Panc1 (cell line): ENCODE measurements around the gene CYP1A2. TPM values are rescaled to one million over a fixed set of nuclear protein-coding genes. Genes with fewer than 3 reads are reported as not detected.

Experiments used
- ATAC-seq: fragments of 200-7000 bp; cut with Tn5 transposase; 2 replicates; pipeline ENCODE4 v1.9.1; 2020; ENCODE audit warnings: mild to moderate bottlenecking, moderate library complexity
- BruUV-seq: library from RNA; stranded (reverse); fragments of 400-500 nt; replicated peaks from 2 replicates; lab custom pipeline; 2021; lab: Mats Ljungman, UMichigan
- CTCF ChIA-PET: fragments of 300-600 bp; sonication (Branson Sonifier 250); formaldehyde crosslinking; loops from one replicate; lab custom pipeline; 2022; ENCODE audit warnings: antibody characterized with exemption; lab: Charles Lee
- POLR2A ChIA-PET: fragments of 300-600 bp; sonication (Branson Sonifier 250); formaldehyde crosslinking; loops from one replicate; lab custom pipeline; 2022; ENCODE audit warnings: antibody characterized with exemption; lab: Charles Lee
- DNase-seq: peaks from one replicate; pipeline ENCODE4 v3.0.0-alpha.2; 2010; ENCODE audit warnings: low read depth, low spot score
- H3K27ac ChIP-seq: 2 replicates; pipeline ENCODE4 v1.5.1; 2011; ENCODE audit warnings: mild to moderate bottlenecking, low read length, inconsistent platforms
- H3K27me3 ChIP-seq: fragments of 200-500 bp; sonication (Bioruptor generic); 2 replicates; pipeline ENCODE4 v1.6.0; 2014; ENCODE audit warnings: low read length, inconsistent platforms; ENCODE audit not compliant: control insufficient read depth, insufficient read depth
- H3K36me3 ChIP-seq: fragments of 200-500 bp; sonication (Bioruptor generic); 2 replicates; pipeline ENCODE4 v1.5.1; 2014; ENCODE audit warnings: inconsistent platforms, mild to moderate bottlenecking, low read length, moderate library complexity; ENCODE audit not compliant: control insufficient read depth, insufficient read depth
- H3K4me1 ChIP-seq: 2 replicates; pipeline ENCODE4 v1.5.1; 2011; ENCODE audit warnings: inconsistent platforms, mild to moderate bottlenecking, low read length, moderate library complexity; ENCODE audit not compliant: control insufficient read depth, insufficient read depth
- H3K4me3 ChIP-seq, 2 experiments: 2 replicates each; pipeline ENCODE4 v1.5.1; 2011 to 2012; ENCODE audit warnings: low read depth in 2 of 2, low read length in 2 of 2, mild to moderate bottlenecking in 2 of 2, inconsistent platforms in 1 of 2, moderate library complexity in 1 of 2
- H3K9me3 ChIP-seq: fragments of 200-500 bp; sonication (Bioruptor generic); 2 replicates; pipeline ENCODE4 v1.5.1; 2014; ENCODE audit warnings: low read depth, mild to moderate bottlenecking, inconsistent platforms, low read length, moderate library complexity; ENCODE audit not compliant: control insufficient read depth, insufficient read depth
- CTCF ChIP-seq: fragments of 450-650 bp; IDR thresholded peaks from 2 replicates; pipeline ENCODE4 v1.5.1; 2017; ENCODE audit warnings: mild to moderate bottlenecking
- POLR2AphosphoS5 ChIP-seq: IDR thresholded peaks from 2 replicates; pipeline ENCODE4 v1.6.1; 2012; ENCODE audit warnings: mild to moderate bottlenecking, low read depth, low read length, moderate library complexity
- REST ChIP-seq, 2 experiments: IDR thresholded peaks; 2 replicates each; pipeline ENCODE4 v1.6.1; 2011 to 2012; ENCODE audit warnings: low read depth in 2 of 2, control low read depth in 1 of 2, low read length in 1 of 2, mild to moderate bottlenecking in 1 of 2, moderate library complexity in 1 of 2; ENCODE audit not compliant: insufficient read depth in 1 of 2
- SIN3A ChIP-seq: IDR thresholded peaks from 2 replicates; pipeline ENCODE4 v1.6.1; 2012; ENCODE audit warnings: low read depth, mild to moderate bottlenecking, low read length, moderate library complexity, borderline replicate concordance; ENCODE audit not compliant: insufficient read depth
- TCF7L2 ChIP-seq: IDR thresholded peaks from 2 replicates; pipeline ENCODE4 v1.6.1; 2011; ENCODE audit warnings: mild to moderate bottlenecking, low read depth, low read length, inconsistent platforms
- in situ Hi-C: cut with HindIII; loops from 2 replicates; pipeline ENCODE4 v1.10.0; 2016; ENCODE audit warnings: low sequenced_read_pairs, low pct_unique_long_range_greater_than_20kb
- intact Hi-C: fragments of 100-400 bp; cut with micrococcal nuclease; formaldehyde crosslinking; loops from one replicate; pipeline ENCODE4 v1.10.0; 2022; ENCODE audit not compliant: unreplicated experiment
- total RNA-seq: library from RNA; stranded (reverse); gene quantifications from one replicate; pipeline ENCODE4 v1.2.1, GENCODE V29; 2021; ENCODE audit not compliant: unreplicated experiment

The CYP1A2 gene
- total RNA-seq, 1 experiment from 2014 or later, result not detected

GRCh38 chr15:74730619-74731316, 17.9 kb upstream of the CYP1A2 start:
- ATAC-seq (no peak), DNase-seq (no peak)
- no TSS peak for BruUV-seq
- Histone ChIP-seq H3K36me3 (no peaks in the 10 kb centered on the region), H3K4me1 (no peaks in the 10 kb centered on the region), H3K4me3 (no peak overlapping the region), H3K27ac (no peak overlapping the region), H3K27me3 (no peaks in the 10 kb centered on the region; the same call in 1 of the 2 replicates), H3K9me3 (no peaks in the 10 kb centered on the region)
- POLR2A ChIA-PET, result interaction anchor here (0.6 kb wide), 2 partner anchors 81 to 221 kb away, joined by 3 read pairs; no protein-coding TSS in a partner anchor
- in situ Hi-C loops (no loop called here), intact Hi-C loops (no loop called here)
- TF ChIP-seq REST (IDR thresholded peaks at IDR 0.05; ENCODE audit: insufficient read depth in 1 of 2, low read depth in 2 of 2, low read length in 1 of 2) (no peak), TCF7L2 (no peak), SIN3A (no peak), CTCF (no peak), POLR2AphosphoS5 (no peak)
- CTCF ChIA-PET, result no interaction called here

- no peak for TF ChIP-seq TCF7L2
- no peak for TF ChIP-seq REST (IDR thresholded peaks at IDR 0.05; ENCODE audit: insufficient read depth in 1 of 2, low read depth in 2 of 2, low read length in 1 of 2)
- no peak for TF ChIP-seq CTCF
- no peak for TF ChIP-seq SIN3A
- no peak for TF ChIP-seq POLR2AphosphoS5
- no peak for DNase-seq
- H3K9me3 ChIP-seq, result no peaks in the 10 kb centered on the region
- no peak overlapping the region for H3K4me3 ChIP-seq
- H3K4me1 ChIP-seq, result no peaks in the 10 kb centered on the region
- ChIA-PET POLR2A (no interaction called here), CTCF (no interaction called here)
- H3K27me3 ChIP-seq, result no peaks in the 10 kb centered on the region
- in situ Hi-C loops, result no loop called here
- ATAC-seq, result no peak
- no peak overlapping the region for H3K27ac ChIP-seq
- H3K36me3 ChIP-seq, result no peaks in the 10 kb centered on the region
- intact Hi-C loops, result no loop called here
- BruUV-seq, result no TSS peak
These were observed 15.8 kb upstream of the CYP1A2 start for GRCh38 chr15:74732846-74733245.
